ENCODE measurements around the gene BCL3. TPM values are rescaled to one million over a fixed set of nuclear protein-coding genes. Genes with fewer than 3 reads are reported as not detected.

The BCL3 gene
- total RNA-seq, 1 donor from 2014 or later: 2.1 TPM

- Histone ChIP-seq H3K27me3 (ENCODE audit: control insufficient read depth, insufficient read depth, low read length) (no peaks in the 10 kb centered on the region), H3K36me3 (ENCODE audit: control insufficient read depth, insufficient read depth, low read length) (peaks cover 8% of the 10 kb centered on the region), H3K4me3 (ENCODE audit: low read depth, low read length) (no peak overlapping the region)
- FAIRE-seq (no peak), DNase-seq (ENCODE audit: low read depth) (peak; percentile 53)
- TF ChIP-seq, protein P1, sequence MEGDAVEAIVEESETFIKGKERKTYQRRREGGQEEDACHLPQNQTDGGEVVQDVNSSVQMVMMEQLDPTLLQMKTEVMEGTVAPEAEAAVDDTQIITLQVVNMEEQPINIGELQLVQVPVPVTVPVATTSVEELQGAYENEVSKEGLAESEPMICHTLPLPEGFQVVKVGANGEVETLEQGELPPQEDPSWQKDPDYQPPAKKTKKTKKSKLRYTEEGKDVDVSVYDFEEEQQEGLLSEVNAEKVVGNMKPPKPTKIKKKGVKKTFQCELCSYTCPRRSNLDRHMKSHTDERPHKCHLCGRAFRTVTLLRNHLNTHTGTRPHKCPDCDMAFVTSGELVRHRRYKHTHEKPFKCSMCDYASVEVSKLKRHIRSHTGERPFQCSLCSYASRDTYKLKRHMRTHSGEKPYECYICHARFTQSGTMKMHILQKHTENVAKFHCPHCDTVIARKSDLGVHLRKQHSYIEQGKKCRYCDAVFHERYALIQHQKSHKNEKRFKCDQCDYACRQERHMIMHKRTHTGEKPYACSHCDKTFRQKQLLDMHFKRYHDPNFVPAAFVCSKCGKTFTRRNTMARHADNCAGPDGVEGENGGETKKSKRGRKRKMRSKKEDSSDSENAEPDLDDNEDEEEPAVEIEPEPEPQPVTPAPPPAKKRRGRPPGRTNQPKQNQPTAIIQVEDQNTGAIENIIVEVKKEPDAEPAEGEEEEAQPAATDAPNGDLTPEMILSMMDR (IDR thresholded peaks at IDR 0.05; ENCODE audit: insufficient read depth, low read length, severe bottlenecking): peak; percentile 31
Observed at GRCh38 chr19:44807652-44808462, 59.3 kb downstream of the BCL3 start.

DNA sequence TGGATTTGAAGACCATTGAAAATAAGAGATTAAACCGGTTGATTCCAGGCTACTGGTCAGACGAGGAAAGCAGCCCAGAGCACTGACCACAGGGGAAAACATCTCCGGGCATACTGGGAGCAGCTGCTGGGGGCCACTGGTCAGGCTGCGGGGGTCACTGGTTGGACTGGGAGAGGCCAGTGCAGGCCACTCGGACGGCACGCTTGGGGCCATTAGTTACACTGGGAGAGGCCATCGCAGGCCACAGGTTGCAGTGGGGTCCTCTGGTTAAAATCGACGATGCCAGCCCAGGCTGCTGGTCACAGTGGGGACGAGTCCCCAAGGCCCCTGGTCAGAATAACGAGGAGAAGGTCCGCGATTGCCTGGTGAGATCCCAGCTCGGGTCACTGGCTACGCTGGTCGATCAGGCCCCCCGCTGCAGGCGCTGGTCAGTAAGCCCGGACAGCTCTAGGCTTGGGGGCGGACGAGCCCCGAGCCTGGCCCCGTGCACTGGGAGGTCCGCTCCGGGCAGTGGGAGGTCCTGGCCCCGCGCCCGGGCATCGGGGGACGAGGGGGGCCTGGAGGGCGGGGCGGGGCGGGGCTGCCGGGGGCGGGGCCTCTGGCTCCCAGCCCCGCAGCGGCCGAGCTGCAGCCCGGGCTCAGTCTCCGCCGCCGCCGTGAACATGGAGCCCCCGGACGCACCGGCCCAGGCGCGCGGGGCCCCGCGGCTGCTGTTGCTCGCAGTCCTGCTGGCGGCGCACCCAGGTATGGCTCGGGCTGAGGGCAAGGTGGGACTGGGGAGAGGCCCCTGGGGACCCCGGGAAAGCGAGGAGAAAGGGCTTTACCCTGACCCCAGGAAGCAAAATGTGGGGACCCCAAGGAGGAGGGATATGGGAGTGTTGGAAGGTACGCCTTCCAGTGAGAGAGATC lies 60.2 kb downstream of the BCL3 start, which contains the start of gene BCAM:
TSS of gene BCAM (plus strand) at position 641 of the 909 bp plus-strand sequence. CDS start at position 663, 22 bp downstream.
- TF ChIP-seq, protein P1 (IDR thresholded peaks at IDR 0.05; ENCODE audit: insufficient read depth, low read length, severe bottlenecking): no peak
- Histone ChIP-seq H3K36me3 (ENCODE audit: control insufficient read depth, insufficient read depth, low read length) (peaks cover 14% of the 10 kb centered on the region), H3K27me3 (ENCODE audit: control insufficient read depth, insufficient read depth, low read length) (no peaks in the 10 kb centered on the region), H3K4me3 (ENCODE audit: low read depth, low read length) (peak within 1 kb of the TSS; percentile 58)
- FAIRE-seq (no peak), DNase-seq (ENCODE audit: low read depth) (no peak)

Other genes with a start within 250 kb of the BCL3 start
- 3.3 and 11.1 TPM in 2 replicates for gene ZNF180, start 248.2 kb upstream of the BCL3 start, total RNA-seq
- not detected in 2 replicates for gene CEACAM20, start 219.0 kb upstream of the BCL3 start, total RNA-seq
- gene IGSF23, start 135.1 kb upstream of the BCL3 start, total RNA-seq: not detected in 2 replicates
- gene PVR, start 104.8 kb upstream of the BCL3 start, total RNA-seq: 84.6 and 102 TPM in 2 replicates
- gene CEACAM19, start 77.2 kb upstream of the BCL3 start, total RNA-seq: 0.53 and 2.7 TPM in 2 replicates
- not detected in 2 replicates for gene CEACAM16, start 49.6 kb upstream of the BCL3 start, total RNA-seq
- 65.0 and 73.7 TPM in 2 replicates for gene CBLC, start 29.2 kb downstream of the BCL3 start, total RNA-seq
- gene BCAM, start 60.4 kb downstream of the BCL3 start, total RNA-seq: 16.6 and 35.8 TPM in 2 replicates
- 30.3 and 66.6 TPM in 2 replicates for gene NECTIN2, start 97.6 kb downstream of the BCL3 start, total RNA-seq
- 47.6 and 82.9 TPM in 2 replicates for gene TOMM40, start 142.5 kb downstream of the BCL3 start, total RNA-seq
- gene APOE, start 157.1 kb downstream of the BCL3 start, total RNA-seq: 14.0 and 19.2 TPM in 2 replicates
- gene APOC1, start 165.9 kb downstream of the BCL3 start, total RNA-seq: 0.26 and 0.79 TPM in 2 replicates
- not detected in 2 replicates for gene APOC4, start 193.5 kb downstream of the BCL3 start, total RNA-seq
- gene APOC2, start 197.3 kb downstream of the BCL3 start, total RNA-seq: not detected in 2 replicates
- gene CLPTM1, start 206.7 kb downstream of the BCL3 start, total RNA-seq: 17.9 and 24.2 TPM in 2 replicates

Data from bronchial epithelial cell (primary cell).